Hepatocyte (in vitro differentiated cells): Measurements from ENCODE around the gene PSMB7. TPM values are rescaled to one million over a fixed set of nuclear protein-coding genes. Genes with fewer than 3 reads are reported as not detected.

Source experiments
- DNase-seq: peaks from one replicate; pipeline ENCODE4 v3.0.0-alpha.2; 2016; ENCODE audit warnings: low spot score
- H2AFZ ChIP-seq: fragments of 200-600 bp; sonication (generic); 2 replicates; pipeline ENCODE4 v1.6.0; 2016; ENCODE audit warnings: antibody characterized with exemption, mild to moderate bottlenecking
- H3K27ac ChIP-seq: fragments of 200-600 bp; sonication (generic); 2 replicates; pipeline ENCODE4 v1.5.1; 2016; ENCODE audit warnings: mild to moderate bottlenecking
- H3K27me3 ChIP-seq: fragments of 200-600 bp; sonication (generic); 2 replicates; pipeline ENCODE4 v1.6.1; 2016
- H3K36me3 ChIP-seq: fragments of 200-600 bp; sonication (generic); replicated peaks from 2 replicates; pipeline ENCODE4 v1.5.1; 2016; ENCODE audit warnings: low read depth; ENCODE audit not compliant: insufficient read depth
- H3K4me1 ChIP-seq: fragments of 200-600 bp; sonication (generic); 2 replicates; pipeline ENCODE4 v1.5.1; 2016; ENCODE audit warnings: mild to moderate bottlenecking, moderate library complexity; ENCODE audit not compliant: insufficient read depth
- H3K4me2 ChIP-seq: fragments of 200-600 bp; sonication (generic); 2 replicates; pipeline ENCODE4 v1.6.0; 2016
- H3K4me3 ChIP-seq: fragments of 200-600 bp; sonication (generic); 2 replicates; pipeline ENCODE4 v1.5.1; 2016; ENCODE audit warnings: mild to moderate bottlenecking
- H3K79me2 ChIP-seq: fragments of 200-600 bp; sonication (generic); 2 replicates; pipeline ENCODE4 v1.6.0; 2017; ENCODE audit warnings: mild to moderate bottlenecking
- H3K9me2 ChIP-seq: fragments of 200-600 bp; sonication (generic); replicated peaks from 2 replicates; pipeline ENCODE4 v1.6.0; 2017; ENCODE audit warnings: mild to moderate bottlenecking; ENCODE audit not compliant: insufficient read depth
- H3K9me3 ChIP-seq: fragments of 200-600 bp; sonication (generic); 2 replicates; pipeline ENCODE4 v1.5.1; 2016; ENCODE audit warnings: low read depth, mild to moderate bottlenecking
- H4K20me1 ChIP-seq: fragments of 200-600 bp; sonication (generic); 2 replicates; pipeline ENCODE4 v1.6.0; 2016; ENCODE audit warnings: mild to moderate bottlenecking; ENCODE audit not compliant: insufficient read depth, poor library complexity, severe bottlenecking
- CTCF ChIP-seq: fragments of 200-600 bp; sonication (generic); IDR thresholded peaks from 2 replicates; pipeline ENCODE4 v1.5.1; 2016; ENCODE audit warnings: antibody characterized with exemption, mild to moderate bottlenecking; ENCODE audit not compliant: poor library complexity
- EZH2 ChIP-seq: fragments of 200-600 bp; sonication (generic); IDR thresholded peaks from 2 replicates; pipeline ENCODE4 v1.6.1; 2016; ENCODE audit warnings: antibody characterized with exemption, mild to moderate bottlenecking, borderline replicate concordance
- EZH2phosphoT487 ChIP-seq: fragments of 200-600 bp; sonication (generic); IDR thresholded peaks from one replicate; pipeline ENCODE4 v1.6.1; 2018; ENCODE audit warnings: antibody characterized with exemption, mild to moderate bottlenecking, low read depth, moderate library complexity; ENCODE audit not compliant: unreplicated experiment, severe bottlenecking
- WGBS: methylation state at CpG from one replicate; pipeline ENCODE4 v1.1.6; 2016; ENCODE audit warnings: low lambda C conversion rate; ENCODE audit errors: missing lambda C conversion rate; 5-methylcytosine and 5-hydroxymethylcytosine counted together
- polyA plus RNA-seq: library from polyadenylated mRNA; unstranded; fragments of >200 nt; fragmentation: Nextera tagmentation; extraction: Ambion mirVana; gene quantifications from 2 replicates; pipeline ENCODE4 v1.2.1, GENCODE V29; 2016
- total RNA-seq: library from RNA; depleted of rRNA; stranded (reverse); fragments of >200 nt; gene quantifications from 2 replicates; pipeline ENCODE4 v1.2.3, GENCODE V29; 2014

Gene PSMB7
- total and polyA plus RNA-seq, 2 experiments from 2014 or later = 189 to 197 TPM

- Histone ChIP-seq H3K4me3 (no peak overlapping the region), H3K9me3 (no peaks in the 10 kb centered on the region), H2AFZ (no peak overlapping the region), H3K27ac (no peak overlapping the region), H4K20me1 (no peaks in the 10 kb centered on the region), H3K27me3 (no peaks in the 10 kb centered on the region), H3K4me2 (no peak overlapping the region), H3K36me3 (no peaks in the 10 kb centered on the region), H3K4me1 (no peaks in the 10 kb centered on the region), H3K79me2 (no peaks in the 10 kb centered on the region), H3K9me2 (no peaks in the 10 kb centered on the region)
- 89% methylated on average over 2 of the region's 2 CpGs for WGBS
- no peak for DNase-seq
- TF ChIP-seq CTCF = no peak
- TF ChIP-seq EZH2phosphoT487 = no peak
- TF ChIP-seq EZH2 = no peak
Observed at GRCh38 chr9:124443625-124444024, 28.4 kb upstream of the PSMB7 start.

- DNase-seq = no peak
- H3K27ac ChIP-seq = no peak overlapping the region
- no peak overlapping the region for H3K4me2 ChIP-seq
- no peaks in the 10 kb centered on the region for H3K4me1 ChIP-seq
- 94% methylated on average over 3 of the region's 3 CpGs for WGBS
- no peaks in the 10 kb centered on the region for H4K20me1 ChIP-seq
- no peak overlapping the region for H3K4me3 ChIP-seq
- no peaks in the 10 kb centered on the region for H3K36me3 ChIP-seq
- no peaks in the 10 kb centered on the region for H3K79me2 ChIP-seq
- TF ChIP-seq EZH2phosphoT487 = no peak
- no peak for TF ChIP-seq CTCF
- TF ChIP-seq EZH2 = no peak
- no peaks in the 10 kb centered on the region for H3K9me3 ChIP-seq
- no peaks in the 10 kb centered on the region for H3K9me2 ChIP-seq
- no peaks in the 10 kb centered on the region for H3K27me3 ChIP-seq
- no peak overlapping the region for H2AFZ ChIP-seq
Observed at GRCh38 chr9:124442826-124443225, 27.6 kb upstream of the PSMB7 start.

GRCh38 chr9:124442379-124442778, 27.1 kb upstream of the PSMB7 start:
- Histone ChIP-seq H3K9me3 (no peaks in the 10 kb centered on the region), H3K27me3 (no peaks in the 10 kb centered on the region), H4K20me1 (no peaks in the 10 kb centered on the region), H3K27ac (no peak overlapping the region), H2AFZ (no peak overlapping the region), H3K4me1 (no peaks in the 10 kb centered on the region), H3K36me3 (no peaks in the 10 kb centered on the region), H3K9me2 (no peaks in the 10 kb centered on the region), H3K4me2 (no peak overlapping the region), H3K4me3 (no peak overlapping the region), H3K79me2 (no peaks in the 10 kb centered on the region)
- DNase-seq = no peak
- TF ChIP-seq CTCF (no peak), EZH2phosphoT487 (no peak), EZH2 (no peak)

GRCh38 chr9:124441291-124441690, 26.0 kb upstream of the PSMB7 start:
- no peaks in the 10 kb centered on the region for H4K20me1 ChIP-seq
- H3K79me2 ChIP-seq = no peaks in the 10 kb centered on the region
- no peak for DNase-seq
- H3K27ac ChIP-seq = no peak overlapping the region
- TF ChIP-seq EZH2 = no peak
- TF ChIP-seq CTCF = no peak
- TF ChIP-seq EZH2phosphoT487 = no peak
- H3K9me2 ChIP-seq = no peaks in the 10 kb centered on the region
- no peak overlapping the region for H3K4me3 ChIP-seq
- 95% methylated on average over 16 of the region's 16 CpGs for WGBS
- no peaks in the 10 kb centered on the region for H3K36me3 ChIP-seq
- H3K9me3 ChIP-seq = no peaks in the 10 kb centered on the region
- H3K4me2 ChIP-seq = no peak overlapping the region
- no peaks in the 10 kb centered on the region for H3K27me3 ChIP-seq
- no peaks in the 10 kb centered on the region for H3K4me1 ChIP-seq
- no peak overlapping the region for H2AFZ ChIP-seq
